ENCODE measurements around the gene PHF13. TPM values are rescaled to one million over a fixed set of nuclear protein-coding genes. Genes with fewer than 3 reads are reported as not detected.

Gene PHF13
- polyA plus RNA-seq, 2 donors: 8.4 to 9.0 TPM

- Histone ChIP-seq H3K27me3 (ENCODE audit: control insufficient read depth in 1 of 2, insufficient read depth in 2 of 2, low read length in 2 of 2) (no peaks in the 10 kb centered on the region), H3K4me3 (ENCODE audit: low read depth in 1 of 2, low read length in 2 of 2) (no peak overlapping the region), H3K9me3 (ENCODE audit: control insufficient read depth in 2 of 2, insufficient read depth in 1 of 2, low read depth in 1 of 2, low read length in 1 of 2) (no peaks in the 10 kb centered on the region), H3K36me3 (ENCODE audit: control insufficient read depth in 2 of 2, insufficient read depth in 2 of 2, low read length in 1 of 2) (peaks cover 7 to 32% of the 10 kb centered on the region in 2 donors), H3K27ac (ENCODE audit: low read depth in 2 of 2, low read length in 1 of 2) (no peak overlapping the region), H3K4me1 (ENCODE audit: control insufficient read depth in 2 of 2, insufficient read depth in 2 of 2, low read length in 1 of 2) (peaks cover 16 to 25% of the 10 kb centered on the region in 2 donors)
- 67 to 71% methylated on average over 11 of the region's 11 CpGs for WGBS, 2 donors
Observed at GRCh38 chr1:6586404-6586816, 27.1 kb upstream of the PHF13 start.

DNA sequence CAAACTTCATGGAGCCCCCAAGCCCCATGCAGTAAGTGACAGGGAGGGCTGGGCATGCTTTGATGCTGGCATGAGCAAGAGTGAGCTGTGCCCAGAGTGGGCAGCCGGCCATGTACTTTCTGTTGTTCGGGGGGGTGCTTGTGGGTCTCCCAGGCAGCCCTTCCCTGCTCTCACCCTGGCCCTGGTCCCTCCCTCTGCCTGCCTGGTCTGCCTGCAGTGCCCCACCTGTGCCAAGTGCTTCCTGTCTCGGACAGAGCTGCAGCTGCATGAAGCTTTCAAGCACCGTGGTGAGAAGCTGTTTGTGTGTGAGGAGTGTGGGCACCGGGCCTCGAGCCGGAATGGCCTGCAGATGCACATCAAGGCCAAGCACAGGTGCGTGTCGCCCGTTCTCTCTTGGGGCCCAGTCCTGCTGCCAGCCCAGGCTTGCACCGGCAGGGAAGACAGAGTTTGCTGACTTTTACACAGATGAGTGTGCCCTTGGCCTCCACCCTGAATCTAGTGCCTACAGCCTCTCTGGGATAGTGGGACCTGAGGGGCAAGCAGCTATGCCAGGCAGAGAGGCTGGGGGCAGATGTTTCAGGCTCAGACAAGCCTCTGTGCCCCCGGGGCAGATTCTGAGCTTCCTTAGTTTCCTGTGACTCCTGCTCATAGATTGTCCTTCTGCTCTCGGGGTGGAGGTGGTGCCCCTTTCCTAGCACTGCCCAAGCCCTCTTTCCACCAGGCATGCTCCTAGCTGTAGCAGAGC, 26.1 kb upstream of the PHF13 start:
- WGBS, 2 donors: 34 to 42% methylated on average over 13 of the region's 13 CpGs
- H3K27ac ChIP-seq (ENCODE audit: low read depth in 2 of 2, low read length in 1 of 2): peak overlapping the region; percentile 90 to 92
- peaks cover 8 to 40% of the 10 kb centered on the region in 2 donors for H3K36me3 ChIP-seq (ENCODE audit: control insufficient read depth in 2 of 2, insufficient read depth in 2 of 2, low read length in 1 of 2)
- no peaks in the 10 kb centered on the region for H3K27me3 ChIP-seq (ENCODE audit: control insufficient read depth in 1 of 2, insufficient read depth in 2 of 2, low read length in 2 of 2)
- H3K9me3 ChIP-seq (ENCODE audit: control insufficient read depth in 2 of 2, insufficient read depth in 1 of 2, low read depth in 1 of 2, low read length in 1 of 2): no peaks in the 10 kb centered on the region
- H3K4me3 ChIP-seq (ENCODE audit: low read depth in 1 of 2, low read length in 2 of 2): no peak overlapping the region
- peaks cover 16 to 27% of the 10 kb centered on the region in 2 donors for H3K4me1 ChIP-seq (ENCODE audit: control insufficient read depth in 2 of 2, insufficient read depth in 2 of 2, low read length in 1 of 2)

DNA sequence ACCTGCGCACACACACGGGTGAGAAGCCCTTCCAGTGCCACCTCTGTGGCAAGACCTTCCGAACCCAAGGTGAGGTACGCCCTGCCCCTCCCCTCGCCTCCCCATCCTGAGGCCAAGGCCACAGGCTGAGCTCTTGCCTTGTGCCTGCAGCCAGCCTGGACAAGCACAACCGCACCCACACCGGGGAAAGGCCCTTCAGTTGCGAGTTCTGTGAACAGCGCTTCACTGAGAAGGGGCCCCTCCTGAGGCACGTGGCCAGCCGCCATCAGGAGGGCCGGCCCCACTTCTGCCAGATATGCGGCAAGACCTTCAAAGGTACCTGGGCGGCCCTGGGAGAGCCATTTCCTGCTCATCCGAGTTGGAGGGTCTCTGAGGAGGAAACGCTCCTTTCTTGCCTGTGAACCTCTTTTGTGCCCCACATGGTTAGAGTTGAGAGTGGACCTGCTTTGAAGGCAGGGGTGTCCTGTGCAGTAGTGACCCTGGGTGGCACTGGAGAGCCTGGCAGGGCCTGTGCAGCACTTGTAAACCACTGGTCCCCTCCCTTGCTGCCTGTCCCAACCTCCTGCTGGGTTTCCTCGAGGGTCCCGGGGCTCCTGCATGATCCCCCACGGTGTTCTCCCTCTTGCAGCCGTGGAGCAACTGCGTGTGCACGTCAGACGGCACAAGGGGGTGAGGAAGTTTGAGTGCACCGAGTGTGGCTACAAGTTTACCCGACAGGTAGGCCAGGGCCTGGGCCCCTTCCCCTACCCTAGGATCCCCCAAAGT, 25.2 kb upstream of the PHF13 start:
- no peak overlapping the region for H3K4me3 ChIP-seq (ENCODE audit: low read depth in 1 of 2, low read length in 2 of 2)
- H3K9me3 ChIP-seq (ENCODE audit: control insufficient read depth in 2 of 2, insufficient read depth in 1 of 2, low read depth in 1 of 2, low read length in 1 of 2): no peaks in the 10 kb centered on the region
- H3K36me3 ChIP-seq (ENCODE audit: control insufficient read depth in 2 of 2, insufficient read depth in 2 of 2, low read length in 1 of 2): peaks cover 8 to 49% of the 10 kb centered on the region in 2 donors
- peak overlapping the region; percentile 90 to 92 for H3K27ac ChIP-seq (ENCODE audit: low read depth in 2 of 2, low read length in 1 of 2)
- H3K27me3 ChIP-seq (ENCODE audit: control insufficient read depth in 1 of 2, insufficient read depth in 2 of 2, low read length in 2 of 2): no peaks in the 10 kb centered on the region
- H3K4me1 ChIP-seq (ENCODE audit: control insufficient read depth in 2 of 2, insufficient read depth in 2 of 2, low read length in 1 of 2): peaks cover 16 to 27% of the 10 kb centered on the region in 2 donors
- 57 to 62% methylated on average over 25 of the region's 25 CpGs for WGBS, 2 donors

- H3K4me1 ChIP-seq (ENCODE audit: control insufficient read depth in 2 of 2, insufficient read depth in 2 of 2, low read length in 1 of 2): peaks cover 16 to 27% of the 10 kb centered on the region in 2 donors
Observed at GRCh38 chr1:6588893-6589520, 24.5 kb upstream of the PHF13 start.

DNA sequence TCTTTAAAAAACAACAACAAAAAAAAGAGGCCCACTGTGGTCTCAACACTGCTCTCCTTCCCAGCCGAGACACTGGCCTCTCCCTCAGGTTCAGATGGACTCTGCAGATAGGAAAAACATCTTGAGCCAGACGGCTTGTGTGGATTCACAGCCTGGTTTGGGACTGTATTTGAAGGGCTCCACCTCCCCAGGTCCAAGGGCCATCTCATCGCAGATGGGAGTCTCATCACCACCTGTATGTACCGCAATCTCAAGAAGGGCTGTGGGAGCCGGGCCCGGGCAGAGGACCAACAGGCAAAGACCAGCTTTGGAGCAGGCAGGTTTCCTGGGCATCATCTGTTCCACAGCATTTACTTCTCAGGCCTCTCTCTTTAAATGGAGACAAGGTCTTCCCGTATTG, 23.5 kb upstream of the PHF13 start:
- Histone ChIP-seq H3K27me3 (ENCODE audit: control insufficient read depth in 1 of 2, insufficient read depth in 2 of 2, low read length in 2 of 2) (no peaks in the 10 kb centered on the region), H3K9me3 (ENCODE audit: control insufficient read depth in 2 of 2, insufficient read depth in 1 of 2, low read depth in 1 of 2, low read length in 1 of 2) (peaks cover 0 to 1% of the 10 kb centered on the region in 2 donors), H3K4me1 (ENCODE audit: control insufficient read depth in 2 of 2, insufficient read depth in 2 of 2, low read length in 1 of 2) (peaks cover 16 to 27% of the 10 kb centered on the region in 2 donors), H3K27ac (ENCODE audit: low read depth in 2 of 2, low read length in 1 of 2) (no peak overlapping the region), H3K4me3 (ENCODE audit: low read depth in 1 of 2, low read length in 2 of 2) (no peak overlapping the region), H3K36me3 (ENCODE audit: control insufficient read depth in 2 of 2, insufficient read depth in 2 of 2, low read length in 1 of 2) (peaks cover 14 to 61% of the 10 kb centered on the region in 2 donors)
- WGBS, 2 donors: 83 to 86% methylated on average over 7 of the region's 7 CpGs

More at GRCh38 chr1:6588893-6589520, 24.5 kb upstream of the PHF13 start:
- Histone ChIP-seq H3K27ac (ENCODE audit: low read depth in 2 of 2, low read length in 1 of 2) (peak overlapping the region; percentile 90 to 92), H3K9me3 (ENCODE audit: control insufficient read depth in 2 of 2, insufficient read depth in 1 of 2, low read depth in 1 of 2, low read length in 1 of 2) (peaks cover 0 to 1% of the 10 kb centered on the region in 2 donors), H3K4me3 (ENCODE audit: low read depth in 1 of 2, low read length in 2 of 2) (no peak overlapping the region), H3K36me3 (ENCODE audit: control insufficient read depth in 2 of 2, insufficient read depth in 2 of 2, low read length in 1 of 2) (peaks cover 14 to 56% of the 10 kb centered on the region in 2 donors), H3K27me3 (ENCODE audit: control insufficient read depth in 1 of 2, insufficient read depth in 2 of 2, low read length in 2 of 2) (no peaks in the 10 kb centered on the region)
- WGBS, 2 donors: 74 to 76% methylated on average over 24 of the region's 24 CpGs

GRCh38 chr1:6591222-6591621, 22.3 kb upstream of the PHF13 start:
- Histone ChIP-seq H3K27ac (ENCODE audit: low read depth in 2 of 2, low read length in 1 of 2) (no peak overlapping the region), H3K9me3 (ENCODE audit: control insufficient read depth in 2 of 2, insufficient read depth in 1 of 2, low read depth in 1 of 2, low read length in 1 of 2) (peaks cover 0 to 1% of the 10 kb centered on the region in 2 donors), H3K4me3 (ENCODE audit: low read depth in 1 of 2, low read length in 2 of 2) (no peak overlapping the region), H3K27me3 (ENCODE audit: control insufficient read depth in 1 of 2, insufficient read depth in 2 of 2, low read length in 2 of 2) (no peaks in the 10 kb centered on the region), H3K36me3 (ENCODE audit: control insufficient read depth in 2 of 2, insufficient read depth in 2 of 2, low read length in 1 of 2) (peaks cover 19 to 71% of the 10 kb centered on the region in 2 donors), H3K4me1 (ENCODE audit: control insufficient read depth in 2 of 2, insufficient read depth in 2 of 2, low read length in 1 of 2) (peaks cover 13 to 31% of the 10 kb centered on the region in 2 donors)
- WGBS, 2 donors: 72 to 76% methylated on average over 13 of the region's 13 CpGs

DNA sequence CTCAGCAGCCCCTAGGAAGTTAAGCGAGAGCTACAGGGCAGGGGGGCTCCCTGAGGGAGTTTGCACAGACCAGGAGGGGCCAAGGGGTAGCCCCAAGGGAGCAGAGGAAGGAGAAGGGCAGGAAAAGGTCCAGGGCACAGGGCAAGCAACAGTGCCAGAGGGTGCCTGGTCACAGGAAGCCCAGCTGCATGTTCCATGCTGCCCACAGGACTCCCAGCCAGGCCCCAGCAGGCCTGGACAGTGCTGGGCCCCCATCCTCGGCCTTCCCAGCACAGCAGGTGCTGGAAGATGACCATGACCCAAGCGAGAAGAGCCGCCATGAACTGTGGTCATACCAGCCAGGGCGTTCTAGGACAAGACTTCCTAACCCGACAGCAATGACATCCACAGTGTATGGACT, 21.9 kb upstream of the PHF13 start:
- no peak overlapping the region for H3K4me3 ChIP-seq (ENCODE audit: low read depth in 1 of 2, low read length in 2 of 2)
- peaks cover 12 to 32% of the 10 kb centered on the region in 2 donors for H3K4me1 ChIP-seq (ENCODE audit: control insufficient read depth in 2 of 2, insufficient read depth in 2 of 2, low read length in 1 of 2)
- H3K9me3 ChIP-seq (ENCODE audit: control insufficient read depth in 2 of 2, insufficient read depth in 1 of 2, low read depth in 1 of 2, low read length in 1 of 2): peaks cover 0 to 1% of the 10 kb centered on the region in 2 donors
- H3K27me3 ChIP-seq (ENCODE audit: control insufficient read depth in 1 of 2, insufficient read depth in 2 of 2, low read length in 2 of 2): no peaks in the 10 kb centered on the region
- H3K36me3 ChIP-seq (ENCODE audit: control insufficient read depth in 2 of 2, insufficient read depth in 2 of 2, low read length in 1 of 2): peaks cover 19 to 72% of the 10 kb centered on the region in 2 donors
- WGBS, 2 donors: 80 to 87% methylated on average over 6 of the region's 6 CpGs
- H3K27ac ChIP-seq (ENCODE audit: low read depth in 2 of 2, low read length in 1 of 2): no peak overlapping the region

DNA sequence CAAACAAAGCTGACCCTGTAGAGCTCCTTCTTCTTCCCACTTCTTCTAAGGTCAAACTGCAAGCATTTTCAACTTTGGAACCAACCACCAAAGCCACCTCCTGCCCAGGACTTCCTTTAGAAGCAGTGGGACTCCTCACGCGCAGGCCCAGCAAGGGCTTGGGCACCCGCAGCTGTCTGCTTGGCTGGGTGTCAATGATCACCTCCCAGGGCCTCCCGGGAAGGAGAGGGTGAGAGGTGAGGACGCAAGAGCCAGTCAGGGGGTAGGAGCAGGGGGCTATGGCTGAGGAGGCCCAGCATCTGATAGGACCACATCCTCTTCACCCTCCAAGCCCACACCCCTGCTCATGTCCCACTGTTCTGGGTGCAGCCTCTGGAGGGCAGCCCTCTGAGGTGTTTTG, 21.1 kb upstream of the PHF13 start:
- H3K36me3 ChIP-seq (ENCODE audit: control insufficient read depth in 2 of 2, insufficient read depth in 2 of 2, low read length in 1 of 2): peaks cover 21 to 78% of the 10 kb centered on the region in 2 donors
- 35 to 41% methylated on average over 5 of the region's 5 CpGs for WGBS, 2 donors
- H3K27ac ChIP-seq (ENCODE audit: low read depth in 2 of 2, low read length in 1 of 2): no peak overlapping the region
- H3K27me3 ChIP-seq (ENCODE audit: control insufficient read depth in 1 of 2, insufficient read depth in 2 of 2, low read length in 2 of 2): no peaks in the 10 kb centered on the region
- no peak overlapping the region for H3K4me3 ChIP-seq (ENCODE audit: low read depth in 1 of 2, low read length in 2 of 2)
- H3K9me3 ChIP-seq (ENCODE audit: control insufficient read depth in 2 of 2, insufficient read depth in 1 of 2, low read depth in 1 of 2, low read length in 1 of 2): peaks cover 0 to 1% of the 10 kb centered on the region in 2 donors
- peaks cover 12 to 36% of the 10 kb centered on the region in 2 donors for H3K4me1 ChIP-seq (ENCODE audit: control insufficient read depth in 2 of 2, insufficient read depth in 2 of 2, low read length in 1 of 2)

GRCh38 chr1:6592865-6593593, 20.5 kb upstream of the PHF13 start:
- WGBS, 2 donors: 82 to 88% methylated on average over 38 of the region's 38 CpGs
- H3K9me3 ChIP-seq (ENCODE audit: control insufficient read depth in 2 of 2, insufficient read depth in 1 of 2, low read depth in 1 of 2, low read length in 1 of 2): peaks cover 0 to 1% of the 10 kb centered on the region in 2 donors
- H3K27ac ChIP-seq (ENCODE audit: low read depth in 2 of 2, low read length in 1 of 2): no peak overlapping the region
- peaks cover 23 to 82% of the 10 kb centered on the region in 2 donors for H3K36me3 ChIP-seq (ENCODE audit: control insufficient read depth in 2 of 2, insufficient read depth in 2 of 2, low read length in 1 of 2)
- H3K4me3 ChIP-seq (ENCODE audit: low read depth in 1 of 2, low read length in 2 of 2): no peak overlapping the region
- peaks cover 15 to 36% of the 10 kb centered on the region in 2 donors for H3K4me1 ChIP-seq (ENCODE audit: control insufficient read depth in 2 of 2, insufficient read depth in 2 of 2, low read length in 1 of 2)
- no peaks in the 10 kb centered on the region for H3K27me3 ChIP-seq (ENCODE audit: control insufficient read depth in 1 of 2, insufficient read depth in 2 of 2, low read length in 2 of 2)

Measured in esophagus (tissue), 2 donors.